GM23338 (cell line): ENCODE results near the gene ACP2. TPM values are rescaled to one million over a fixed set of nuclear protein-coding genes. Genes with fewer than 3 reads are reported as not detected.

ENCODE experiments used
- ATAC-seq: fragments of 200-7000 bp; cut with Tn5 transposase; 3 replicates; pipeline ENCODE4 v1.9.1; 2020
- DNase-seq: peaks from one replicate; pipeline ENCODE4 v3.0.0-alpha.2; 2015; ENCODE audit warnings: low spot score
- H2AFZ ChIP-seq: fragments of 200-600 bp; sonication (generic); 2 replicates; pipeline ENCODE4 v1.8.0; 2016; ENCODE audit warnings: antibody characterized with exemption, mild to moderate bottlenecking, moderate library complexity
- H3F3A ChIP-seq: fragments of 200-600 bp; sonication (generic); replicated peaks from 2 replicates; pipeline ENCODE4 v1.8.0; 2017; ENCODE audit warnings: antibody characterized with exemption, mixed run types, low read depth
- H3K27ac ChIP-seq: fragments of 200-600 bp; sonication (generic); 2 replicates; pipeline ENCODE4 v1.6.1; 2016; ENCODE audit warnings: low read depth
- H3K27me3 ChIP-seq: fragments of 200-600 bp; sonication (generic); 2 replicates; pipeline ENCODE4 v1.8.0; 2016; ENCODE audit warnings: mild to moderate bottlenecking, mixed run types, moderate library complexity; ENCODE audit not compliant: insufficient read depth
- H3K36me3 ChIP-seq: fragments of 200-600 bp; sonication (generic); 2 replicates; pipeline ENCODE4 v1.8.0; 2016; ENCODE audit warnings: mild to moderate bottlenecking; ENCODE audit not compliant: insufficient read depth
- H3K4me1 ChIP-seq: fragments of 200-600 bp; sonication (generic); 2 replicates; pipeline ENCODE4 v1.8.0; 2016; ENCODE audit warnings: mild to moderate bottlenecking, moderate library complexity; ENCODE audit not compliant: insufficient read depth
- H3K4me2 ChIP-seq: fragments of 200-600 bp; sonication (generic); 2 replicates; pipeline ENCODE4 v1.7.1; 2017; ENCODE audit warnings: mixed run types
- H3K4me3 ChIP-seq: fragments of 200-600 bp; sonication (generic); 2 replicates; pipeline ENCODE4 v1.6.1; 2016; ENCODE audit warnings: mixed run types
- H3K79me2 ChIP-seq: fragments of 200-600 bp; sonication (generic); replicated peaks from 2 replicates; pipeline ENCODE4 v1.8.0; 2017; ENCODE audit warnings: mild to moderate bottlenecking; ENCODE audit not compliant: insufficient read depth
- H3K9me2 ChIP-seq: fragments of 200-600 bp; sonication (generic); 2 replicates; pipeline ENCODE4 v1.8.0; 2017; ENCODE audit not compliant: insufficient read depth
- H4K20me1 ChIP-seq: fragments of 200-600 bp; sonication (generic); replicated peaks from 2 replicates; pipeline ENCODE4 v1.8.0; 2017; ENCODE audit warnings: mild to moderate bottlenecking; ENCODE audit not compliant: insufficient read depth
- H3K27ac Mint-ChIP-seq: 2 replicates; pipeline ENCODE4 v1.8.0; 2020; ENCODE audit warnings: inconsistent platforms, mild to moderate bottlenecking, moderate library complexity, mixed read lengths
- H3K27me3 Mint-ChIP-seq: 3 replicates; pipeline ENCODE4 v1.8.0; 2022; ENCODE audit warnings: low read depth, mild to moderate bottlenecking, moderate library complexity, mixed read lengths, inconsistent platforms; ENCODE audit not compliant: insufficient read depth, poor library complexity
- H3K36me3 Mint-ChIP-seq: 3 replicates; pipeline ENCODE4 v1.8.0; 2021; ENCODE audit warnings: low read depth, mild to moderate bottlenecking, inconsistent platforms, moderate library complexity, mixed read lengths
- H3K4me1 Mint-ChIP-seq: 3 replicates; pipeline ENCODE4 v1.8.0; 2020; ENCODE audit warnings: mild to moderate bottlenecking, inconsistent platforms, mixed read lengths
- H3K4me3 Mint-ChIP-seq: 3 replicates; pipeline ENCODE4 v1.8.0; 2021; ENCODE audit warnings: moderate library complexity, mild to moderate bottlenecking, inconsistent platforms, mixed read lengths
- H3K9me3 Mint-ChIP-seq: 3 replicates; pipeline ENCODE4 v1.8.0; 2020; ENCODE audit warnings: moderate library complexity, mild to moderate bottlenecking, inconsistent platforms, mixed read lengths
- EZH2phosphoT487 ChIP-seq: fragments of 200-600 bp; sonication (generic); IDR thresholded peaks from one replicate; pipeline ENCODE4 v1.8.1; 2018; ENCODE audit warnings: antibody characterized with exemption; ENCODE audit not compliant: unreplicated experiment
- POLR2AphosphoS5 ChIP-seq: IDR thresholded peaks from 2 replicates; pipeline ENCODE4 v1.6.1; 2016; ENCODE audit warnings: antibody characterized with exemption, low read depth
- REST ChIP-seq: IDR thresholded peaks from one replicate; pipeline ENCODE4 v1.6.1; 2018; ENCODE audit warnings: antibody characterized with exemption; ENCODE audit not compliant: unreplicated experiment
- ZNF331 ChIP-seq: fragments of 250-450 bp; sonication (Bioruptor Pico); IDR thresholded peaks from 2 replicates; pipeline ENCODE4 v1.5.0; 2020; ENCODE audit warnings: low read depth, mild to moderate bottlenecking, moderate library complexity
- polyA plus RNA-seq: library from polyadenylated mRNA; unstranded; fragments of >200 nt; fragmentation: Nextera tagmentation; extraction: Ambion mirVana; gene quantifications from 2 replicates; pipeline ENCODE4 v1.2.1, GENCODE V29; 2016
- total RNA-seq: library from RNA; depleted of rRNA; stranded (reverse); fragments of >200 nt; shearing (Covaris generic); gene quantifications from 2 replicates; pipeline ENCODE4 v1.2.3, GENCODE V29; 2014

The ACP2 gene
- total and polyA plus RNA-seq, 2 experiments from 2014 or later, result 7.3 to 32.1 TPM

GRCh38 chr11:47270331-47271271 is 22.0 kb upstream of the ACP2 start:
- H3K36me3 Mint-ChIP-seq, result peaks cover 9% of the 10 kb centered on the region; the same call in 2 of the 3 replicates
- peaks cover 41% of the 10 kb centered on the region for H3K79me2 ChIP-seq
- H3F3A ChIP-seq, result peaks cover 22% of the 10 kb centered on the region
- H3K4me1 Mint-ChIP-seq, result peaks cover 41% of the 10 kb centered on the region
- TF ChIP-seq REST (peak; percentile 37), EZH2phosphoT487 (no peak)
- no peaks in the 10 kb centered on the region for H3K9me3 Mint-ChIP-seq
- H3K4me2 ChIP-seq, result peak overlapping the region; percentile 96
- H3K36me3 ChIP-seq, result no peaks in the 10 kb centered on the region; the same call in 1 of the 2 replicates
- ATAC-seq (peak; percentile 9), DNase-seq (peak; percentile 59)
- peak overlapping the region; percentile 76 for H3K4me3 Mint-ChIP-seq
- H4K20me1 ChIP-seq, result peaks cover 28% of the 10 kb centered on the region
- H3K27me3 ChIP-seq, result no peaks in the 10 kb centered on the region
- H3K4me3 ChIP-seq, result peak overlapping the region; percentile 88
- no peak overlapping the region; the same call in 1 of the 2 replicates for H2AFZ ChIP-seq
- H3K4me1 ChIP-seq, result peaks cover 36% of the 10 kb centered on the region
- H3K27me3 Mint-ChIP-seq, result peaks cover 9% of the 10 kb centered on the region
- H3K27ac Mint-ChIP-seq, result no peak overlapping the region; the same call in 1 of the 2 replicates
- H3K27ac ChIP-seq, result peak overlapping the region; percentile 99; the same call in 1 of the 2 replicates
- no peaks in the 10 kb centered on the region for H3K9me2 ChIP-seq

GRCh38 chr11:47269829-47270305 is 21.3 kb upstream of the ACP2 start, which contains the start of gene MADD:
Gene MADD (plus strand): TSS chr11:47270133.
- Histone ChIP-seq H3K36me3 (no peaks in the 10 kb centered on the region; the same call in 1 of the 2 replicates), H3F3A (peaks cover 22% of the 10 kb centered on the region), H3K4me2 (peak within 1 kb of the TSS; percentile 96), H3K27ac (peak within 1 kb of the TSS; percentile 99), H3K4me3 (peak within 1 kb of the TSS; percentile 88), H3K4me1 (peaks cover 36% of the 10 kb centered on the region), H3K9me2 (no peaks in the 10 kb centered on the region), H4K20me1 (peaks cover 28% of the 10 kb centered on the region), H2AFZ (peak within 1 kb of the TSS; percentile 89), H3K27me3 (no peaks in the 10 kb centered on the region), H3K79me2 (peaks cover 41% of the 10 kb centered on the region)
- Mint-ChIP-seq H3K27ac (peak within 1 kb of the TSS; percentile 96), H3K27me3 (peaks cover 9% of the 10 kb centered on the region), H3K9me3 (no peaks in the 10 kb centered on the region), H3K4me1 (peaks cover 41% of the 10 kb centered on the region), H3K4me3 (peak within 1 kb of the TSS; percentile 88), H3K36me3 (peaks cover 7% of the 10 kb centered on the region; the same call in 2 of the 3 replicates)
- TF ChIP-seq POLR2AphosphoS5, result peak; percentile 57
- no peak for TF ChIP-seq ZNF331
- ATAC-seq (peak; percentile 80), DNase-seq (peak; percentile 80)
